Stimulated activated CD8-positive, alpha-beta memory T cell treated with anti-CD3 and anti-CD28 coated beads, Interleukin-7, amount 100 ng/mL, for 4 hours (primary cell): Measurements from ENCODE around the gene ADARB2.
A peak's percentile ranks its signal among the peaks of the same experiment; 100 is the strongest.
"Not testable (repeated sequence)": the region's sequence is repeated elsewhere in the genome, so short reads cannot be mapped to it uniquely, and the experiment has no call there.

ENCODE experiments used
- DNase-seq, 2 donors: peaks; one replicate each; pipeline ENCODE4 v3.0.0-alpha.2; 2020; ENCODE audit warnings: low read depth in 2 of 2

Gene ADARB2

GRCh38 chr10:1368842-1369171, 368.5 kb downstream of the ADARB2 start:
- no peak for DNase-seq

GRCh38 chr10:1367938-1368841, 369.1 kb downstream of the ADARB2 start:
- no peak for DNase-seq

- no peak for DNase-seq
Observed at GRCh38 chr10:1366811-1367425, 370.4 kb downstream of the ADARB2 start.

- no peak for DNase-seq
Observed at GRCh38 chr10:1366322-1366691, 371.0 kb downstream of the ADARB2 start.

GRCh38 chr10:1365540-1366321, 371.6 kb downstream of the ADARB2 start:
- DNase-seq: no peak

- no peak for DNase-seq
Observed at GRCh38 chr10:1364151-1364910, 373.0 kb downstream of the ADARB2 start.

GRCh38 chr10:1363446-1364121, 373.7 kb downstream of the ADARB2 start:
- DNase-seq: no peak

GRCh38 chr10:1362589-1363445, 374.5 kb downstream of the ADARB2 start:
- DNase-seq: no peak

- DNase-seq: no peak
Observed at GRCh38 chr10:1361411-1362105, 375.8 kb downstream of the ADARB2 start.

- no peak for DNase-seq
Observed at GRCh38 chr10:1360558-1361164, 376.7 kb downstream of the ADARB2 start.

GRCh38 chr10:1360011-1360557, 377.2 kb downstream of the ADARB2 start:
- no peak for DNase-seq

- DNase-seq: no peak
Observed at GRCh38 chr10:1359626-1359955, 377.7 kb downstream of the ADARB2 start.

- peak in 1 of 2 donors; percentile 26 for DNase-seq
Observed at GRCh38 chr10:1358860-1359625, 378.3 kb downstream of the ADARB2 start.

- DNase-seq: no peak
Observed at GRCh38 chr10:1358147-1358546, 379.2 kb downstream of the ADARB2 start.

- DNase-seq: no peak
Observed at GRCh38 chr10:1356349-1356748, 381.0 kb downstream of the ADARB2 start.

GRCh38 chr10:1354809-1355710, 382.3 kb downstream of the ADARB2 start:
- DNase-seq: no peak

GRCh38 chr10:1352296-1352695, 385.0 kb downstream of the ADARB2 start:
- DNase-seq: not testable (repeated sequence)

GRCh38 chr10:1348773-1349050, 388.6 kb downstream of the ADARB2 start:
- no peak for DNase-seq
